HG03064 (cell line): ENCODE data around the gene CHDH.

ENCODE experiments used
- ATAC-seq: cut with Tn5 transposase; IDR thresholded peaks from one replicate; pipeline ENCODE4 v1.9.1; 2021; ENCODE audit warnings: low read depth; ENCODE audit not compliant: unreplicated experiment

Gene CHDH

DNA sequence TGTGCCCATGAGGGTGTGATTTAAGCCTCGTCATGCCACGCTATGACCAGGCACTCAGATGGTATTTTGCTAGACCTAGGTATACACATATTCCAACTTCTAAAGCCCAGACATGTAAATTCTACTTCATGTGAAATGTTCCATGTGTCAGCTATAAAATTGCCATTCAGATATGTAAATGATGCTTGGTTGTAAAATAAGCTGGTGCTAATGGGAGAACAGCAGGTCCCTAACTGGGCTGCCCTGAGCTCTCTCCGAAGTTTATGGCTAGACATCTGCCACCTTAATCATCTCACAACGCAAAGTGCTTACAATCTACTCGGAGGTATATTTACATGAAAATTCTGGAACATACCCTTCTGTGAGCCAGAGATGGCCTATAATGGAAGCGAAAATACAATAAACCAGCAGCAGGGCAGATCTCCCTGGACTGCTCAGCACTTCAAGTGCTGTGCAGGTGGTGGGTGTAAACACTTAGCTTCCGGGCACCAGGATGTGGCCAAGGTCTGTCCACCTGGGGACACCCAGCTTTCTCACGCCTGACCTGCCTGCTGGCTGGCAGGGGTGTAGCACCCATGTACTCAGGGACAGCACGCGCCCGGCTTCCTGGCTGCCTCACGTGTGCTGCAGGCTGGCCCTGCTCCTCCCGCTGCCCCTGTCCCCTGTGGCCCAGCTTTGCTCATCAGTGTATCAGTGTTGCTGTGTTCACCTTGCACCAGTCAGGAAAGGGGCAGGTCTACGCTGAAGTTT lies 82.0 kb downstream of the CHDH start:
- ATAC-seq, result no peak

DNA sequence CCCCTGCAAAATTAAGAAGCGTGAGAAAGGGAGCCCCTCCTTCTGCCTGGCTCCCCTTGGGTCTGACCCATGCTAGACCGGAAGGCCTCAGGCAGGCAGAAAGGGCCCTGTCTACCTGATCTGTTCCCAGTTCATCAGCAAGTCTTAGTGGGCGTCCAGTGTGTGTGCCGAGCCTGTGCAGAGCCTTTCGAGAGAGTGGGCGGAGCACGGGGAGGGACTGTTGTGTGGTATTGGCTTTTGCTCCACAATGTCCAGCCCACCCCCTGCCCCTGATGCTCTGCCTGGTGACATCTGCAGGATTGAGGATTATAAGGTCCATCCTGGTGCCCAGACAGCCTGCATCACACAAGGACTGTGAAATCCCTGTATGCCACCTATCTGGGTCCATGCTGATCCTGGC lies 82.9 kb downstream of the CHDH start:
- no peak for ATAC-seq
